ENCODE data around the gene TLCD3A.

DNA sequence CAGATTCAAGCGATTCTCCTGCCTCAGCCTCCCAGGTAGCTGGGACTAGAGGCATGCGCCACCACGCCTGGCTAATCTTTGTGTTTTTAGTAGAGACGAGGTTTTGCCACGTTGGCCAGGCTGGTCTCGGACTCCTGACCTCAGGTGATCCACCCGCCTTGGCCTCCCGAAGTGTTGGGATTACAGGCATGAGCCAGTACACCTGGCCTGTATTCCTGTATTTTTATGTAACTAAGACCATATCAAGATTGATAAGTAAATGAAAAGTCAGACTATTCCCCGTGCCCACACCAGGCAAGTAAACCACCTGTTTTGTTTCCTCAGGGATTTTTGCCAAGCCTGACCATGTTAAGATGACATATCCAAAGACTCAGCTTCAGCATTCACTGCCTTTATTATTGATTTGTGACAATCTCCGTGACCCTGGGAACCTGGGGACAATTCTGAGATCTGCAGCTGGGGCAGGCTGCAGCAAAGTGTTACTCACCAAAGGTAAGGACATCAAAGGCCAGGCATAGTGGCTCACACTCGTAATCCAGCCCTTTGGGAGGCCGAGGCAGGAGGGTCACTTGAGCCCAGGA lies 55.3 kb downstream of the TLCD3A start:
- TF ChIP-seq CTCF (IDR thresholded peaks at IDR 0.05; ENCODE audit: insufficient read depth, low read depth, low read length), result no peak
- TF ChIP-seq EZH2 (IDR thresholded peaks at IDR 0.05; ENCODE audit: insufficient read depth, low read length), result no peak
